Measurements from ENCODE around the gene F2RL3. TPM values are rescaled to one million over a fixed set of nuclear protein-coding genes. Genes with fewer than 3 reads are reported as not detected.

Gene F2RL3
- total RNA-seq, 6 experiments from 2014 or later, result 0.07 to 0.62 (median 0.28) TPM

DNA sequence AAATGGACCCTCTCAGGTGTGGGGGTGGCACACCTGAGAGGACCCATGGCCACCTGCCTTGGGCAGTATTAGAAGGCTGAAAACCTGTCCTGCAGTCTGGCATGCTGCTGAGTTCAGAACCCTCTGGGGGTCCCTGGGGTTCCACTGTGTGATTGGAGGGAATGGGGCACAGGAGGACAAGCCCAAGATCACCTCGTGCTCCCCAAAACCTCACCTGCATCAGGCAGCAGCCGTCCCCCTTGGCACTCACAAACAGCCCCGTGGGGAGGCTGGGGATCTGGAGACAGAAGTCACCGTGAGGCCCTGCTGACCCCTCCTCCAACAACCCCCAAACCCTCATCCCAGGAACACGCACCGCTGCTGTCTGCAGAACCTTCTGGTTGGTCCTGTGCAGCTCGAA, 14.5 kb downstream of the F2RL3 start:
- Histone ChIP-seq H3K27me3 (no peaks in the 10 kb centered on the region), H3K27ac (no peak overlapping the region), H3K36me3 (no peaks in the 10 kb centered on the region), H3K4me3 (no peak overlapping the region), H3K9me3 (no peaks in the 10 kb centered on the region), H3K4me1 (no peaks in the 10 kb centered on the region)
- intact Hi-C loops (cut with DNase I), result no loop called here
- no CpG with 5 or more reads among the region's 7 CpGs for WGBS (ENCODE audit: insufficient coverage, low coverage, low lambda C conversion rate, missing lambda C conversion rate)
- ATAC-seq (no peak), DNase-seq (no peak)
- TF ChIP-seq POLR2A (IDR thresholded peaks at IDR 0.05), result no peak
- TF ChIP-seq, protein P1, sequence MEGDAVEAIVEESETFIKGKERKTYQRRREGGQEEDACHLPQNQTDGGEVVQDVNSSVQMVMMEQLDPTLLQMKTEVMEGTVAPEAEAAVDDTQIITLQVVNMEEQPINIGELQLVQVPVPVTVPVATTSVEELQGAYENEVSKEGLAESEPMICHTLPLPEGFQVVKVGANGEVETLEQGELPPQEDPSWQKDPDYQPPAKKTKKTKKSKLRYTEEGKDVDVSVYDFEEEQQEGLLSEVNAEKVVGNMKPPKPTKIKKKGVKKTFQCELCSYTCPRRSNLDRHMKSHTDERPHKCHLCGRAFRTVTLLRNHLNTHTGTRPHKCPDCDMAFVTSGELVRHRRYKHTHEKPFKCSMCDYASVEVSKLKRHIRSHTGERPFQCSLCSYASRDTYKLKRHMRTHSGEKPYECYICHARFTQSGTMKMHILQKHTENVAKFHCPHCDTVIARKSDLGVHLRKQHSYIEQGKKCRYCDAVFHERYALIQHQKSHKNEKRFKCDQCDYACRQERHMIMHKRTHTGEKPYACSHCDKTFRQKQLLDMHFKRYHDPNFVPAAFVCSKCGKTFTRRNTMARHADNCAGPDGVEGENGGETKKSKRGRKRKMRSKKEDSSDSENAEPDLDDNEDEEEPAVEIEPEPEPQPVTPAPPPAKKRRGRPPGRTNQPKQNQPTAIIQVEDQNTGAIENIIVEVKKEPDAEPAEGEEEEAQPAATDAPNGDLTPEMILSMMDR (IDR thresholded peaks at IDR 0.05), result no peak

DNA sequence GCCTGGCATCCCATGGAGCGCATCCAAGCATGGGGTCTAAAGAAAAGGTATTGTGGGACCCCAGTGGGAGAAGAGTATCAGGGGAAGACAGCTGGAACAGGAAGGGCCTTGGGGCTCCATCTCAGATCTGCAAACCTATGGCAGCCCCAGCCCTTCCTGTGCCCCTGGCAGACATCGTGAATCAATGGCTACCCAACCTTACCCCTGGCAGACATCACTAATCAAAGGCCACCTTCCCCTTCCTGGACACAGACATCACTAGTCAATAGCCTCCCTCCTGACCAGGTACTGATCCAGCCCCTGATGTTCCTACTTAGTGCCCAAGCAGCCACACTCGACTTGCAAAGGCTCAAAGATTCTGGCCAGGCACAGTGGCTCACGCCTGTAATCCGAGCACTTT, 15.8 kb downstream of the F2RL3 start:
- TF ChIP-seq, protein P1 (IDR thresholded peaks at IDR 0.05), result no peak
- no peak for TF ChIP-seq POLR2A (IDR thresholded peaks at IDR 0.05)
- Histone ChIP-seq H3K27me3 (no peaks in the 10 kb centered on the region), H3K4me3 (no peak overlapping the region), H3K4me1 (no peaks in the 10 kb centered on the region), H3K9me3 (no peaks in the 10 kb centered on the region), H3K36me3 (no peaks in the 10 kb centered on the region), H3K27ac (no peak overlapping the region)
- DNase-seq (no peak), ATAC-seq (no peak)
- intact Hi-C loops (cut with DNase I), result no loop called here
- 36% methylated on average over 4 of the region's 5 CpGs for WGBS (ENCODE audit: insufficient coverage, low coverage, low lambda C conversion rate, missing lambda C conversion rate)

DNA sequence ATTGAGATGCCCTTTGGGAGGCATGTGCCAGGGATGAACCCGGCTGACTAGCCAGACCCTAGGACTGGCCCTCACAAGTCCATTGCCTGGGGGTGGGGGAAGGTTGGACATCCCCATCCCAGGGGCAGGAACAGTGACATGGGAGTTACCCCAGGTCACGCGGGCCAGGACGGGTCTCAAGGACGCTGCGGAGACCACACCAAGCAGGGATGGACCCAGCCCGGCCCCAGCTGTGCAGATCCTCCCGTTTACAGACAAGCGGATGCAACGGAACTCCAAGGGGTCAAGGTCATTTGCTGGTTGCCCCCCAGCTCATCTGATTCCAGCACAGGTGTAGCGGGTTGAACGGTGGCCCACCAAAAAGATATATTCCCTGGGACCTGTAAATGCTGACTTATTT, 20.0 kb downstream of the F2RL3 start:
- H3K9me3 ChIP-seq, result no peaks in the 10 kb centered on the region
- no peak overlapping the region for H3K27ac ChIP-seq
- TF ChIP-seq, protein P1 (IDR thresholded peaks at IDR 0.05), result no peak
- no peak for TF ChIP-seq POLR2A (IDR thresholded peaks at IDR 0.05)
- WGBS (ENCODE audit: insufficient coverage, low coverage, low lambda C conversion rate, missing lambda C conversion rate), result 60% methylated on average over 5 of the region's 12 CpGs
- intact Hi-C loops (cut with DNase I), result no loop called here
- no peaks in the 10 kb centered on the region for H3K27me3 ChIP-seq
- no peaks in the 10 kb centered on the region for H3K4me1 ChIP-seq
- H3K4me3 ChIP-seq, result no peak overlapping the region
- no peaks in the 10 kb centered on the region for H3K36me3 ChIP-seq
- DNase-seq (no peak), ATAC-seq (no peak)

DNA sequence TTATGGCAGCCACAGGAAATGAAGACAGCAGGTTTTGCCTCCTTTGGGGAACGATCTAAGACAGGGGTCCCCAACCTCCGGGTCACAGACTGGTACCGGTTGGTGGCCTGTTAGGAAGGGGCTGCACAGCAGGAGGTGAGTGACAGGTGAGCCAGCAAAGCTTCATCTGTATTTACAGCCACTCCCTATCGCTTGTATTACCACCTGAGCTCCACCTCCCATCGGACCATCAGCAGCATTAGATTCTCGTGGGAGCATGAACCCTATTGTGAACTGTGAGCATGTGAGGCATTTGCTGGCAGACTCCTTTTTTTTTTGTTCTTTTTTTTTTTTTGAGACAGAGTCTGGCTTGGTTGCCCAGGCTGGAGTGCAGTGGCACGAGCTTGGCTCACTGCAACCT, 22.2 kb downstream of the F2RL3 start:
- no peak for ATAC-seq
- Histone ChIP-seq H3K4me1 (no peaks in the 10 kb centered on the region), H3K4me3 (no peak overlapping the region), H3K27ac (no peak overlapping the region), H3K9me3 (no peaks in the 10 kb centered on the region), H3K27me3 (no peaks in the 10 kb centered on the region), H3K36me3 (no peaks in the 10 kb centered on the region)
- DNase-seq, result peak in 1 of 3 donors; percentile 14
- WGBS (ENCODE audit: insufficient coverage, low coverage, low lambda C conversion rate, missing lambda C conversion rate), result 62% methylated on average over 4 of the region's 7 CpGs
- TF ChIP-seq, protein P1 (IDR thresholded peaks at IDR 0.05), result no peak
- no peak for TF ChIP-seq POLR2A (IDR thresholded peaks at IDR 0.05)
- intact Hi-C loops (cut with DNase I), result no loop called here

DNA sequence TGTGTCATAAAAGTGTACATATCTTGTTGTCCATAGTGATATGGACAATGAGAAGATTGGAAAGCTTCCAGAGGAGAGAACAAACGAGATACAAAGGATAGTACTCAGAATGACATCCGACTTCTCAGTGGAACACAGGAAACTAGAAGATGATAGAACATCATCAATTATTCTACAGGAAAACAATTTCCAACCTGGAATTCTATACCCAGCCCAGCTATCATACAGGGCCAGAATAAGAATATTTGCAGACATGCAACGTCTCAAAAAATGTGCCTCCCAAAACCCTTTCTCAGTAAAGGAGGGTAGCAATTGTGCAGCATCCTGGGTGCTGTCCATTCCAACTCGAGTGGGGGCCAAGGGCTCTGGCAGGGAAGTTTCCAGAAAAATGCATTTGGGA, 24.0 kb downstream of the F2RL3 start:
- DNase-seq, result no peak
- H3K27ac ChIP-seq, result no peak overlapping the region
- no peak for ATAC-seq
- 38% methylated on average over 3 of the region's 4 CpGs for WGBS (ENCODE audit: insufficient coverage, low coverage, low lambda C conversion rate, missing lambda C conversion rate)
- intact Hi-C loops (cut with DNase I), result no loop called here
- no peak overlapping the region for H3K4me3 ChIP-seq
- no peak for TF ChIP-seq POLR2A (IDR thresholded peaks at IDR 0.05)
- TF ChIP-seq, protein P1 (IDR thresholded peaks at IDR 0.05), result no peak
- no peaks in the 10 kb centered on the region for H3K27me3 ChIP-seq
- H3K4me1 ChIP-seq, result no peaks in the 10 kb centered on the region
- no peaks in the 10 kb centered on the region for H3K9me3 ChIP-seq
- H3K36me3 ChIP-seq, result no peaks in the 10 kb centered on the region
